Upper lobe of right lung (tissue), 1 donor: ENCODE measurements around the gene ZBTB46. TPM values are rescaled to one million over a fixed set of nuclear protein-coding genes. Genes with fewer than 3 reads are reported as not detected.

Source experiments
- ATAC-seq: fragments of 200-7000 bp; cut with Tn5 transposase; one replicate; pipeline ENCODE4 v1.9.1; 2020; ENCODE audit warnings: mild to moderate bottlenecking, moderate library complexity
- DNase-seq: peaks from one replicate; pipeline ENCODE4 v3.0.0-alpha.2; 2020
- H3K27ac ChIP-seq: fragments of 200-600 bp; one replicate; pipeline ENCODE4 v1.8.0; 2022
- H3K27me3 ChIP-seq: fragments of 200-600 bp; one replicate; pipeline ENCODE4 v1.8.0; 2022; ENCODE audit warnings: mild to moderate bottlenecking
- H3K36me3 ChIP-seq: fragments of 200-600 bp; one replicate; pipeline ENCODE4 v1.8.0; 2022
- H3K4me1 ChIP-seq: fragments of 200-600 bp; one replicate; pipeline ENCODE4 v1.8.0; 2022
- H3K4me3 ChIP-seq: fragments of 200-600 bp; one replicate; pipeline ENCODE4 v1.8.0; 2022; ENCODE audit warnings: mild to moderate bottlenecking
- H3K9me3 ChIP-seq: fragments of 200-600 bp; one replicate; pipeline ENCODE4 v1.8.0; 2022
- CTCF ChIP-seq: fragments of 200-600 bp; IDR thresholded peaks from one replicate; pipeline ENCODE4 v1.8.0; 2022; ENCODE audit warnings: antibody characterized with exemption
- intact Hi-C: fragments of 100-400 bp; cut with DNase I; formaldehyde crosslinking; loops from one replicate; pipeline ENCODE4 v1.11.0; 2022
- total RNA-seq: library from RNA; stranded (reverse); fragmentation: NEBNext Ultra II Directional; extraction: Animal tissue kit (Norgen Biotek cat#: 25700); gene quantifications from one replicate; pipeline ENCODE4 v1.2.1, GENCODE V29; 2021
- donor health status: DM: no; HTN: yes; CAD: no; lungs with severe emphysema.

ZBTB46 gene
- total RNA-seq, 1 donor from 2014 or later, result 19.7 TPM

GRCh38 chr20:63843778-63844177, 12.7 kb upstream of the ZBTB46 start:
- no peak for TF ChIP-seq CTCF
- Histone ChIP-seq H3K9me3 (no peaks in the 10 kb centered on the region), H3K27me3 (peaks cover 17% of the 10 kb centered on the region), H3K27ac (no peak overlapping the region), H3K4me3 (no peak overlapping the region), H3K36me3 (no peaks in the 10 kb centered on the region), H3K4me1 (peaks cover 26% of the 10 kb centered on the region)
- no peak for DNase-seq
- no peak for ATAC-seq
- intact Hi-C loops, result no loop called here

- ATAC-seq, result no peak
- H3K27ac ChIP-seq, result no peak overlapping the region
- H3K4me3 ChIP-seq, result no peak overlapping the region
- DNase-seq, result no peak
- no peaks in the 10 kb centered on the region for H3K9me3 ChIP-seq
- peaks cover 26% of the 10 kb centered on the region for H3K4me1 ChIP-seq
- H3K27me3 ChIP-seq, result peaks cover 17% of the 10 kb centered on the region
- intact Hi-C loops, result no loop called here
- TF ChIP-seq CTCF, result no peak
- no peaks in the 10 kb centered on the region for H3K36me3 ChIP-seq
Measured at GRCh38 chr20:63843222-63843621, 12.2 kb upstream of the ZBTB46 start.

- Histone ChIP-seq H3K4me3 (no peak overlapping the region), H3K27ac (no peak overlapping the region), H3K9me3 (no peaks in the 10 kb centered on the region), H3K4me1 (peaks cover 19% of the 10 kb centered on the region), H3K36me3 (no peaks in the 10 kb centered on the region), H3K27me3 (peaks cover 17% of the 10 kb centered on the region)
- DNase-seq (no peak), ATAC-seq (no peak)
- intact Hi-C loops, result no loop called here
- no peak for TF ChIP-seq CTCF
Measured at GRCh38 chr20:63842258-63842657, 11.2 kb upstream of the ZBTB46 start.

- Histone ChIP-seq H3K9me3 (no peaks in the 10 kb centered on the region), H3K4me1 (peaks cover 5% of the 10 kb centered on the region), H3K4me3 (no peak overlapping the region), H3K36me3 (no peaks in the 10 kb centered on the region), H3K27me3 (peaks cover 9% of the 10 kb centered on the region), H3K27ac (no peak overlapping the region)
- DNase-seq (no peak), ATAC-seq (no peak)
- no peak for TF ChIP-seq CTCF
- intact Hi-C loops, result no loop called here
Measured at GRCh38 chr20:63840405-63840828, 9.4 kb upstream of the ZBTB46 start.

GRCh38 chr20:63839620-63840019, 8.6 kb upstream of the ZBTB46 start:
- peaks cover 8% of the 10 kb centered on the region for H3K27me3 ChIP-seq
- DNase-seq (no peak), ATAC-seq (no peak)
- intact Hi-C loops, result no loop called here
- no peak overlapping the region for H3K27ac ChIP-seq
- H3K4me1 ChIP-seq, result peaks cover 7% of the 10 kb centered on the region
- H3K9me3 ChIP-seq, result no peaks in the 10 kb centered on the region
- no peaks in the 10 kb centered on the region for H3K36me3 ChIP-seq
- H3K4me3 ChIP-seq, result no peak overlapping the region
- no peak for TF ChIP-seq CTCF

- no peak overlapping the region for H3K4me3 ChIP-seq
- TF ChIP-seq CTCF, result no peak
Measured at GRCh38 chr20:63837479-63837878, 6.4 kb upstream of the ZBTB46 start.

More at GRCh38 chr20:63837479-63837878, 6.4 kb upstream of the ZBTB46 start:
- H3K36me3 ChIP-seq, result no peaks in the 10 kb centered on the region
- DNase-seq (no peak), ATAC-seq (no peak)
- intact Hi-C loops, result no loop called here
- no peaks in the 10 kb centered on the region for H3K27me3 ChIP-seq
- H3K9me3 ChIP-seq, result no peaks in the 10 kb centered on the region
- peaks cover 19% of the 10 kb centered on the region for H3K4me1 ChIP-seq
- H3K27ac ChIP-seq, result no peak overlapping the region
